Skeletal muscle satellite cell (primary cell): ENCODE data around the gene CCR6.

Experiments used
- H3K27me3 ChIP-seq: 2 replicates; pipeline ENCODE4 v1.7.0; 2013; ENCODE audit warnings: low read length; ENCODE audit not compliant: control insufficient read depth, insufficient read depth
- H3K36me3 ChIP-seq: 2 replicates; pipeline ENCODE4 v1.7.0; 2013; ENCODE audit warnings: mild to moderate bottlenecking, control low read depth, low read length; ENCODE audit not compliant: insufficient read depth
- H3K4me1 ChIP-seq: 2 replicates; pipeline ENCODE4 v1.7.0; 2013; ENCODE audit warnings: low read length; ENCODE audit not compliant: control insufficient read depth, insufficient read depth
- H3K4me2 ChIP-seq: 2 replicates; pipeline ENCODE4 v1.7.0; 2013; ENCODE audit warnings: mild to moderate bottlenecking, low read length
- H3K4me3 ChIP-seq: 2 replicates; pipeline ENCODE4 v1.7.0; 2013; ENCODE audit warnings: low read length
- H3K9ac ChIP-seq: 2 replicates; pipeline ENCODE4 v1.7.0; 2013; ENCODE audit warnings: mild to moderate bottlenecking, low read depth, low read length, moderate library complexity
- H3K9me3 ChIP-seq: replicated peaks from 2 replicates; pipeline ENCODE4 v1.7.0; 2013; ENCODE audit warnings: mild to moderate bottlenecking, control low read depth, low read length

The CCR6 gene

DNA sequence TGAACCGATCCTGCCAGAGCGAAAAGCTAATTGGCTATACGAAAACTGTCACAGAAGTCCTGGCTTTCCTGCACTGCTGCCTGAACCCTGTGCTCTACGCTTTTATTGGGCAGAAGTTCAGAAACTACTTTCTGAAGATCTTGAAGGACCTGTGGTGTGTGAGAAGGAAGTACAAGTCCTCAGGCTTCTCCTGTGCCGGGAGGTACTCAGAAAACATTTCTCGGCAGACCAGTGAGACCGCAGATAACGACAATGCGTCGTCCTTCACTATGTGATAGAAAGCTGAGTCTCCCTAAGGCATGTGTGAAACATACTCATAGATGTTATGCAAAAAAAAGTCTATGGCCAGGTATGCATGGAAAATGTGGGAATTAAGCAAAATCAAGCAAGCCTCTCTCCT lies 14.2 kb downstream of the CCR6 start:
- H3K27me3 ChIP-seq: no peaks in the 10 kb centered on the region
- H3K4me3 ChIP-seq: no peak overlapping the region

GRCh38 chr6:167137881-167138280 lies 15.0 kb downstream of the CCR6 start:
- no peaks in the 10 kb centered on the region for H3K36me3 ChIP-seq
- H3K4me2 ChIP-seq: no peak overlapping the region
- no peaks in the 10 kb centered on the region for H3K4me1 ChIP-seq
- no peaks in the 10 kb centered on the region for H3K9me3 ChIP-seq
- no peaks in the 10 kb centered on the region for H3K27me3 ChIP-seq
- no peak overlapping the region for H3K4me3 ChIP-seq
- no peak overlapping the region for H3K9ac ChIP-seq

More for the DNA sequence above, 14.2 kb downstream of the CCR6 start:
- Histone ChIP-seq H3K4me2 (no peak overlapping the region), H3K9me3 (no peaks in the 10 kb centered on the region), H3K4me1 (no peaks in the 10 kb centered on the region), H3K9ac (no peak overlapping the region), H3K36me3 (no peaks in the 10 kb centered on the region)

- Histone ChIP-seq H3K27me3 (no peaks in the 10 kb centered on the region), H3K36me3 (no peaks in the 10 kb centered on the region), H3K4me1 (no peaks in the 10 kb centered on the region), H3K9ac (no peak overlapping the region), H3K4me3 (no peak overlapping the region), H3K4me2 (no peak overlapping the region), H3K9me3 (no peaks in the 10 kb centered on the region)
Observed at GRCh38 chr6:167139761-167140160, 16.9 kb downstream of the CCR6 start.

DNA sequence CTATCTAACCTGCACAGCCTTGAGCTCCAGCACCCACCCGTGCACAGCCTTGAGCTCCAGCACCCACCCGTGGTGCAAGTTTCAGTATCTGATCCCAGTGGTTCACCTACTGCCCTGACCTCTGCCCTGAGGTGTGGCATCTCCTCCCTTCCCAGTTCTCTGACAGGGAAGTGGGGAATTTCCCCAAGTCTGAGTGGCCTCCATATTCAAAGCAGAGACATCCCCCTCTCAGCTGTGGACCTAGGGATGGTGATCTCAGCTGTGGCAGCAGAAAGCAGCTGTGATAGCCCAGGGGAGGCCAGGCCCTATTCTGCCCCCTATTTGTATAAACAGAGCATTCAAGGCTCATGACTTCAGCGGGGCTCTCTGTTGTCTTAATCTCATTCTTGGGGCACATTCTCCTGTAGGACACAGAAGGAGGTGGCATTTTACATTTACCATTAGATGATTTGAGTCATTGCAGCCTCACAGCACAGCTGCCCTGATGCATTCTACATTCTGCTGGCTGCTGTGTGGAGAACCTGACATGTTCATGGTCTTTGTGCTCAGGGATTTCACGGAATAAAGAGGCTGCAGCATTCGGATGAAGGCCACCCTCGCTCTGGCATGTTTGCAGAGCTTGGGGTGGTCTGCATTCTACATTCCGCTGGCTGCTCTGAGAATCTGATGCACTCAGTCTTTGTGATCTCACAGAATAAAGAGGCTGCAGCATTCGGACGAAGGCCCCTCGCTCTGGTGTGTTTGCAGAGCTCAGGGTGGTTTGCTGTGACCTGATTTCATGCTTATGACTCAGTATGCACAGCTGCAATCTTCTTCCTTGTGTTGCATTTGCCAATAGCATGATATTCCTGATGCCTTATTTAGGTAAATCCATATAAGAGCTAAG lies 17.9 kb downstream of the CCR6 start:
- H3K4me3 ChIP-seq: no peak overlapping the region
- no peaks in the 10 kb centered on the region for H3K36me3 ChIP-seq
- H3K27me3 ChIP-seq: no peaks in the 10 kb centered on the region
- H3K4me1 ChIP-seq: no peaks in the 10 kb centered on the region
- no peak overlapping the region for H3K4me2 ChIP-seq
- H3K9me3 ChIP-seq: no peaks in the 10 kb centered on the region
- H3K9ac ChIP-seq: no peak overlapping the region

- H3K36me3 ChIP-seq: no peaks in the 10 kb centered on the region
- H3K9me3 ChIP-seq: no peaks in the 10 kb centered on the region
- no peaks in the 10 kb centered on the region for H3K27me3 ChIP-seq
- no peak overlapping the region for H3K4me2 ChIP-seq
- H3K9ac ChIP-seq: no peak overlapping the region
- H3K4me1 ChIP-seq: no peaks in the 10 kb centered on the region
- no peak overlapping the region for H3K4me3 ChIP-seq
Observed at GRCh38 chr6:167141667-167142432, 19.0 kb downstream of the CCR6 start.

DNA sequence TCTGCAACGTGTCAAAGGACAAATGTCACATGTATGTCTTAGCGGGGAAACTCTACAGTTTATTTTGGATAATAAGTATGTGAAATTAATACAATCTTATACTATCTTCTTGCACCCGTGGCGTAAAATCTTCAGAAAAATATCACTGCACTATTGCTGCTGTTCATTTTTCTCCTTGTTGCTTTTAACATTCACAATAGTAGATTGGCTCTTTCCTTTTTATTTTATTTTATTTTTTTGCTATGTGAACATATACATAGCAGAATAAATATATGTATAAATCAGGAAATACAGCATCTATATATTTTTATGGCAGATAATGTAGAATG lies 19.5 kb downstream of the CCR6 start:
- Histone ChIP-seq H3K9ac (no peak overlapping the region), H3K9me3 (no peaks in the 10 kb centered on the region), H3K4me2 (no peak overlapping the region), H3K4me3 (no peak overlapping the region), H3K36me3 (no peaks in the 10 kb centered on the region), H3K4me1 (no peaks in the 10 kb centered on the region), H3K27me3 (no peaks in the 10 kb centered on the region)

- Histone ChIP-seq H3K4me2 (no peak overlapping the region), H3K4me1 (no peaks in the 10 kb centered on the region), H3K4me3 (no peak overlapping the region), H3K9ac (no peak overlapping the region), H3K36me3 (no peaks in the 10 kb centered on the region), H3K9me3 (no peaks in the 10 kb centered on the region), H3K27me3 (no peaks in the 10 kb centered on the region)
Observed at GRCh38 chr6:167143041-167143440, 20.1 kb downstream of the CCR6 start.

DNA sequence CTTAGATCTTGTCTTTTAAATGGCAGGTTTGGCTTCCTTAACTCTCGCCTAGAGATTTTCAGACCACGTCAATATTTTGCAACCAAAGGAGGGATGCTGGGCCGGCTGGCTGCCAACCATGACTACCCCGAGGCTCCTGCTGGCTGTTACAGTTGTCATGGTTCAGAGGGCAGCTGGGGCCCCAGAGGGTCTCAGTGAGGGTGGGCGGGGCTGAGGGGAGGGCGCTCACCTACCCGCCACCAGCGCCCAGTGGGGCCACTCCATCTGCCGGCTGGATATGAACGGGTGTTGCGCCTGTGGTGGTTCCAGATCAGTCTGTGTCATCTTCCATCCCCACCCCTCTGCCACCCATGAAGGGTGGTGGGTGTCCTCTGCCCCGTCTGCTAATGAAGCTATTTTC lies 22.6 kb downstream of the CCR6 start:
- no peaks in the 10 kb centered on the region for H3K36me3 ChIP-seq

GRCh38 chr6:167146135-167146534 lies 23.2 kb downstream of the CCR6 start:
- no peak overlapping the region for H3K4me3 ChIP-seq
- no peak overlapping the region for H3K4me2 ChIP-seq

More for the DNA sequence above, 22.6 kb downstream of the CCR6 start:
- Histone ChIP-seq H3K9me3 (no peaks in the 10 kb centered on the region), H3K4me3 (no peak overlapping the region), H3K4me1 (no peaks in the 10 kb centered on the region), H3K9ac (no peak overlapping the region), H3K27me3 (no peaks in the 10 kb centered on the region), H3K4me2 (no peak overlapping the region)

DNA sequence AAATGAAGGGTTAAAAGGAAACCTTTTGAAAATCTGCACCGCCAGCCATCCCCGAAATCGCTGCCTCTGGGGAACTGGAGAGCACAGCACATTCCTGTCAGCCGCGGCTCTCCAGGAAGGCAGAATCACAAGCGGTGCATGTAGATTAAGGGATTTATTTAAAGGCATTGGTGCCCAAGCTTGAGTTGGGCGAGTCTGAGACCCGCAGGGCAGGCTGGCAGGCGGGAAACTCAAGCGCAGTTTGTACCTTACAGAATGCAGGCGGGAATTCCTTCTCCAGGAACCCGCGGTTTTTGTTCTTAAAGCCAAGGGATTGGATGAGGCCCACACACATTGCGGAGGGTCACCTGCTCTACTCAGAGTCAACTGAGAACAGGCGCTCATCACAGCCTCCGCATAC lies 24.1 kb downstream of the CCR6 start:
- Histone ChIP-seq H3K4me2 (no peak overlapping the region), H3K4me1 (no peaks in the 10 kb centered on the region), H3K36me3 (no peaks in the 10 kb centered on the region), H3K27me3 (no peaks in the 10 kb centered on the region), H3K4me3 (no peak overlapping the region), H3K9me3 (no peaks in the 10 kb centered on the region), H3K9ac (no peak overlapping the region)

More at GRCh38 chr6:167146135-167146534, 23.2 kb downstream of the CCR6 start:
- no peaks in the 10 kb centered on the region for H3K4me1 ChIP-seq
- no peaks in the 10 kb centered on the region for H3K9me3 ChIP-seq
- H3K9ac ChIP-seq: no peak overlapping the region
- H3K36me3 ChIP-seq: no peaks in the 10 kb centered on the region
- H3K27me3 ChIP-seq: no peaks in the 10 kb centered on the region

- Histone ChIP-seq H3K36me3 (no peaks in the 10 kb centered on the region), H3K4me2 (no peak overlapping the region), H3K4me3 (no peak overlapping the region), H3K27me3 (no peaks in the 10 kb centered on the region), H3K4me1 (no peaks in the 10 kb centered on the region), H3K9ac (no peak overlapping the region), H3K9me3 (no peaks in the 10 kb centered on the region)
Observed at GRCh38 chr6:167148021-167148420, 25.1 kb downstream of the CCR6 start.
